ENCODE data around the gene KIF11.
"Not testable (repeated sequence)": the region's sequence is repeated elsewhere in the genome, so short reads cannot be mapped to it uniquely, and the experiment has no call there.

KIF11 gene

GRCh38 chr10:92552310-92552709 lies 40.6 kb upstream of the KIF11 start:
- Histone ChIP-seq H3K36me3 (peaks cover 29% of the 10 kb centered on the region), H3K27me3 (ENCODE audit: insufficient read depth, low read depth, severe bottlenecking) (no peaks in the 10 kb centered on the region)

GRCh38 chr10:92553959-92554358 lies 39.0 kb upstream of the KIF11 start:
- TF ChIP-seq CTCF (IDR thresholded peaks at IDR 0.05; ENCODE audit: low read depth, low read length): no peak
- Histone ChIP-seq H3K9me3 (ENCODE audit: severe bottlenecking) (no peaks in the 10 kb centered on the region), H3K4me3 (ENCODE audit: low read depth, low read length) (no peak overlapping the region), H3K27ac (no peak overlapping the region), H3K27me3 (ENCODE audit: insufficient read depth, low read depth, severe bottlenecking) (no peaks in the 10 kb centered on the region), H3K36me3 (peaks cover 39% of the 10 kb centered on the region)
- no peak for DNase-seq

More at GRCh38 chr10:92552310-92552709, 40.6 kb upstream of the KIF11 start:
- DNase-seq: no peak
- TF ChIP-seq CTCF (IDR thresholded peaks at IDR 0.05; ENCODE audit: low read depth, low read length): peak; percentile 22; the same call in 1 of the 2 replicates
- Histone ChIP-seq H3K27ac (no peak overlapping the region), H3K4me3 (ENCODE audit: low read depth, low read length) (no peak overlapping the region), H3K9me3 (ENCODE audit: severe bottlenecking) (no peaks in the 10 kb centered on the region)

- H3K9me3 ChIP-seq (ENCODE audit: severe bottlenecking): no peaks in the 10 kb centered on the region
- H3K4me3 ChIP-seq (ENCODE audit: low read depth, low read length): no peak overlapping the region
- H3K27me3 ChIP-seq (ENCODE audit: insufficient read depth, low read depth, severe bottlenecking): no peaks in the 10 kb centered on the region
- H3K27ac ChIP-seq: no peak overlapping the region
- H3K36me3 ChIP-seq: peaks cover 53% of the 10 kb centered on the region
- TF ChIP-seq CTCF (IDR thresholded peaks at IDR 0.05; ENCODE audit: low read depth, low read length): no peak
- no peak for DNase-seq
Measured at GRCh38 chr10:92559046-92559445, 33.9 kb upstream of the KIF11 start.

- Histone ChIP-seq H3K4me3 (ENCODE audit: low read depth, low read length) (no peak overlapping the region), H3K9me3 (ENCODE audit: severe bottlenecking) (no peaks in the 10 kb centered on the region), H3K27ac (no peak overlapping the region), H3K36me3 (peaks cover 32% of the 10 kb centered on the region), H3K27me3 (ENCODE audit: insufficient read depth, low read depth, severe bottlenecking) (no peaks in the 10 kb centered on the region)
- no peak for DNase-seq
- TF ChIP-seq CTCF (IDR thresholded peaks at IDR 0.05; ENCODE audit: low read depth, low read length): no peak
Measured at GRCh38 chr10:92562424-92562823, 30.5 kb upstream of the KIF11 start.

GRCh38 chr10:92567952-92568600 lies 24.9 kb upstream of the KIF11 start:
- Histone ChIP-seq H3K36me3 (peaks cover 38% of the 10 kb centered on the region), H3K4me3 (ENCODE audit: low read depth, low read length) (no peak overlapping the region), H3K27ac (no peak overlapping the region), H3K9me3 (ENCODE audit: severe bottlenecking) (no peaks in the 10 kb centered on the region), H3K27me3 (ENCODE audit: insufficient read depth, low read depth, severe bottlenecking) (no peaks in the 10 kb centered on the region)
- TF ChIP-seq CTCF (IDR thresholded peaks at IDR 0.05; ENCODE audit: low read depth, low read length): no peak
- no peak for DNase-seq

GRCh38 chr10:92569071-92569470 lies 23.9 kb upstream of the KIF11 start:
- peaks cover 37% of the 10 kb centered on the region for H3K36me3 ChIP-seq
- no peak for DNase-seq
- no peaks in the 10 kb centered on the region for H3K27me3 ChIP-seq (ENCODE audit: insufficient read depth, low read depth, severe bottlenecking)
- H3K9me3 ChIP-seq (ENCODE audit: severe bottlenecking): no peaks in the 10 kb centered on the region
- no peak overlapping the region for H3K27ac ChIP-seq
- TF ChIP-seq CTCF (IDR thresholded peaks at IDR 0.05; ENCODE audit: low read depth, low read length): no peak
- no peak overlapping the region for H3K4me3 ChIP-seq (ENCODE audit: low read depth, low read length)

- H3K27me3 ChIP-seq (ENCODE audit: insufficient read depth, low read depth, severe bottlenecking); H3K27ac ChIP-seq; DNase-seq; H3K4me3 ChIP-seq (ENCODE audit: low read depth, low read length); H3K9me3 ChIP-seq (ENCODE audit: severe bottlenecking): not testable (repeated sequence)
- peaks cover 36% of the 10 kb centered on the region for H3K36me3 ChIP-seq
Measured at GRCh38 chr10:92569663-92570062, 23.3 kb upstream of the KIF11 start.
